ENCODE results near the gene LRCH3.
"Not testable (repeated sequence)": the region's sequence is repeated elsewhere in the genome, so short reads cannot be mapped to it uniquely, and the experiment has no call there.

LRCH3 gene

GRCh38 chr3:197907196-197907595, 116.1 kb downstream of the LRCH3 start:
- H3K27me3 ChIP-seq (ENCODE audit: control insufficient read depth, insufficient read depth, low read length), result no peaks in the 10 kb centered on the region
- no peak for TF ChIP-seq CTCF (IDR thresholded peaks at IDR 0.05)
- H3K9me3 ChIP-seq (ENCODE audit: control insufficient read depth, low read length), result no peaks in the 10 kb centered on the region
- H3K4me1 ChIP-seq, result peaks cover 3% of the 10 kb centered on the region
- H2AFZ ChIP-seq, result no peak overlapping the region
- H3K9ac ChIP-seq, result no peak overlapping the region
- H3K4me3 ChIP-seq (ENCODE audit: low read depth, low read length), result no peak overlapping the region
- H3K4me2 ChIP-seq (ENCODE audit: low read length), result no peak overlapping the region
- no peaks in the 10 kb centered on the region for H3K36me3 ChIP-seq (ENCODE audit: control insufficient read depth, insufficient read depth, low read length)
- no peaks in the 10 kb centered on the region for H3K79me2 ChIP-seq
- H3K27ac ChIP-seq, result no peak overlapping the region

GRCh38 chr3:197908550-197908949, 117.5 kb downstream of the LRCH3 start:
- not testable (repeated sequence) for H3K79me2 ChIP-seq, H2AFZ ChIP-seq, H3K9ac ChIP-seq

GRCh38 chr3:197908957-197909701, 118.1 kb downstream of the LRCH3 start:
- no peaks in the 10 kb centered on the region for H3K9me3 ChIP-seq (ENCODE audit: control insufficient read depth, low read length)
- peaks cover 3% of the 10 kb centered on the region for H3K4me1 ChIP-seq
- H3K79me2 ChIP-seq, result no peaks in the 10 kb centered on the region
- no peak overlapping the region for H3K4me2 ChIP-seq (ENCODE audit: low read length)
- no peaks in the 10 kb centered on the region for H3K27me3 ChIP-seq (ENCODE audit: control insufficient read depth, insufficient read depth, low read length)
- TF ChIP-seq CTCF (IDR thresholded peaks at IDR 0.05), result no peak
- no peak overlapping the region for H3K27ac ChIP-seq
- no peak overlapping the region for H2AFZ ChIP-seq
- H3K36me3 ChIP-seq (ENCODE audit: control insufficient read depth, insufficient read depth, low read length), result no peaks in the 10 kb centered on the region
- H3K9ac ChIP-seq, result no peak overlapping the region
- H3K4me3 ChIP-seq (ENCODE audit: low read depth, low read length), result no peak overlapping the region

More at GRCh38 chr3:197908550-197908949, 117.5 kb downstream of the LRCH3 start:
- not testable (repeated sequence) for H3K4me2 ChIP-seq (ENCODE audit: low read length); H3K36me3 ChIP-seq (ENCODE audit: control insufficient read depth, insufficient read depth, low read length); H3K27ac ChIP-seq; H3K4me3 ChIP-seq (ENCODE audit: low read depth, low read length); H3K9me3 ChIP-seq (ENCODE audit: control insufficient read depth, low read length); H3K4me1 ChIP-seq; H3K27me3 ChIP-seq (ENCODE audit: control insufficient read depth, insufficient read depth, low read length)

GRCh38 chr3:197912741-197913476, 121.9 kb downstream of the LRCH3 start:
- H2AFZ ChIP-seq, result no peak overlapping the region
- no peaks in the 10 kb centered on the region for H3K79me2 ChIP-seq
- no peaks in the 10 kb centered on the region for H3K9me3 ChIP-seq (ENCODE audit: control insufficient read depth, low read length)
- H3K9ac ChIP-seq, result no peak overlapping the region
- no peak overlapping the region for H3K27ac ChIP-seq
- no peak overlapping the region for H3K4me3 ChIP-seq (ENCODE audit: low read depth, low read length)
- TF ChIP-seq CTCF (IDR thresholded peaks at IDR 0.05), result no peak
- H3K4me2 ChIP-seq (ENCODE audit: low read length), result no peak overlapping the region
- no peaks in the 10 kb centered on the region for H3K4me1 ChIP-seq
- no peaks in the 10 kb centered on the region for H3K36me3 ChIP-seq (ENCODE audit: control insufficient read depth, insufficient read depth, low read length)
- no peaks in the 10 kb centered on the region for H3K27me3 ChIP-seq (ENCODE audit: control insufficient read depth, insufficient read depth, low read length)

- Histone ChIP-seq H3K4me1 (no peaks in the 10 kb centered on the region), H2AFZ (no peak overlapping the region), H3K9ac (no peak overlapping the region), H3K4me2 (ENCODE audit: low read length) (no peak overlapping the region), H3K27me3 (ENCODE audit: control insufficient read depth, insufficient read depth, low read length) (no peaks in the 10 kb centered on the region), H3K27ac (no peak overlapping the region), H3K4me3 (ENCODE audit: low read depth, low read length) (no peak overlapping the region), H3K79me2 (no peaks in the 10 kb centered on the region), H3K9me3 (ENCODE audit: control insufficient read depth, low read length) (no peaks in the 10 kb centered on the region), H3K36me3 (ENCODE audit: control insufficient read depth, insufficient read depth, low read length) (no peaks in the 10 kb centered on the region)
- no peak for TF ChIP-seq CTCF (IDR thresholded peaks at IDR 0.05)
These were observed 122.8 kb downstream of the LRCH3 start for GRCh38 chr3:197913641-197914380.

GRCh38 chr3:197921429-197922275, 130.6 kb downstream of the LRCH3 start:
- not testable (repeated sequence) for H3K9me3 ChIP-seq (ENCODE audit: control insufficient read depth, low read length); H3K4me3 ChIP-seq (ENCODE audit: low read depth, low read length); H3K4me1 ChIP-seq; H3K79me2 ChIP-seq; H3K36me3 ChIP-seq (ENCODE audit: control insufficient read depth, insufficient read depth, low read length); H3K4me2 ChIP-seq (ENCODE audit: low read length); H3K27me3 ChIP-seq (ENCODE audit: control insufficient read depth, insufficient read depth, low read length); H3K27ac ChIP-seq; H3K9ac ChIP-seq; H2AFZ ChIP-seq
